GM21367 (cell line): ENCODE data around the gene UTP14C.
"Not testable (repeated sequence)": the region's sequence is repeated elsewhere in the genome, so short reads cannot be mapped to it uniquely, and the experiment has no call there.

ENCODE experiments used
- ATAC-seq: cut with Tn5 transposase; IDR thresholded peaks from one replicate; pipeline ENCODE4 v1.9.1; 2021; ENCODE audit not compliant: unreplicated experiment

UTP14C gene, protein sequence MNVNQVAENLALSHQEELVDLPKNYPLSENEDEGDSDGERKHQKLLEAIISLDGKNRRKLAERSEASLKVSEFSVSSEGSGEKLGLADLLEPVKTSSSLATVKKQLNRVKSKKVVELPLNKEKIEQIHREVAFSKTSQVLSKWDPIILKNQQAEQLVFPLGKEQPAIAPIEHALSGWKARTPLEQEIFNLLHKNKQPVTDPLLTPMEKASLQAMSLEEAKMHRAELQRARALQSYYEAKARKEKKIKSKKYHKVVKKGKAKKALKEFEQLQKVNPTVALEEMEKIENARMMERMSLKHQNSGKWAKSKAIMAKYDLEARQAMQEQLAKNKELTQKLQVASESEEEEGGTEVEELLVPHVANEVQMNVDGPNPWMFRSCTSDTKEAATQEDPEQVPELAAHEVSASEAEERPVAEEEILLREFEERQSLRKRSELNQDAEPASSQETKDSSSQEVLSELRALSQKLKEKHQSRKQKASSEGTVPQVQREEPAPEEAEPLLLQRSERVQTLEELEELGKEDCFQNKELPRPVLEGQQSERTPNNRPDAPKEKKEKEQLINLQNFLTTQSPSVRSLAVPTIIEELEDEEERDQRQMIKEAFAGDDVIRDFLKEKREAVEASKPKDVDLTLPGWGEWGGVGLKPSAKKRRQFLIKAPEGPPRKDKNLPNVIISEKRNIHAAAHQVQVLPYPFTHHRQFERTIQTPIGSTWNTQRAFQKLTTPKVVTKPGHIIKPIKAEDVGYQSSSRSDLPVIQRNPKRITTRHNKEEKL

DNA sequence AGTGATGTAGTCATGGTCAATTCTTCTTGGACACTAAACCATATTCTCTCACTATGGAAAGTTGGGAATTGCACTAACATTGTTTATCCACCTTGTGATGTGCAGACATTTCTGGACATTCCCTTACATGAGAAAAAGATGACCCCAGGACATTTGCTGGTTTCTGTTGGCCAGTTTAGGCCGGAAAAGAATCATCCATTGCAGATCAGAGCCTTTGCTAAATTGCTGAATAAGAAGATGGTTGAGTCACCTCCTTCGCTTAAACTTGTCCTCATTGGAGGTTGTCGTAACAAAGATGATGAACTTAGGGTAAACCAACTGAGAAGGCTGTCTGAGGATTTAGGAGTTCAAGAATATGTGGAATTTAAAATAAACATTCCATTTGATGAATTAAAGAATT is at the start of gene UTP14C:
TSS of gene UTP14C (plus strand) at position 211 of the 400 bp plus-strand sequence. CDS start 4,114 bp downstream, outside the sequence.
- no peak for ATAC-seq

DNA sequence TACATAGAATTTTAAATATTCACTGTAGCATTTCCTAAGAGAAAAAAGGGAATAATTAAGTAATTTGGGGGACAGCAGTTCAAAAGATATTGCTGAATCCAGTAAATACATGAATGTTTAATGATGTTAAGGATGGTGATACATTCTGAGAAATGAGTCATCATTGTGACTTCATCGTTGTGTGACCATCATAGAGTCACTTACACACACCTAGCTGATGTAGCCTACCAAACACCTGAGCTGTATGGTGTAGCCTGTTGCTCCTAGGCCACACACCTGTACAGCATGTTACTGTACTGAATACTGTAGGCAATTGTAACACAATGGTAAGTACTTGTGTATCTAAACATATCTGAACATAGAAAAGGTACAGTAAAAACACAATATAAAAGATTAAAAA is 48.1 kb upstream of the UTP14C start:
- no peak for ATAC-seq

DNA sequence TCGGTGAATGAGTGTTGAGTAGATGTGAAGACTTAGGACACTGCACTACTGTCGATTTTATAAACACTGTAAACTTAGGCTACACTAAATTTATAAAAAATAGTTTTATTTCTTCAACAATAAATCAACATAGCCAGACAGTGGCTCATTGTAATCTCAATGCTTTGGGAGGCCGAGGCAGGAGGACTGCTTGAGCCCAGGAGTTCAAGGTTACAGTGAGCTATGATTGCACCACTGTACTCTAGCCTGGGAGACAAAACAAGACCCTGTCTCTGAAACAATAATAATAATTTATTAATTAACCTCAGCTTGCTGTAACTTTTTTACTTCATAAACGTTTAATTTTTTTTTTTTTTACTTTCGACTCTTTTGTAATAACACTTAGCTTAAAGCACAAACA is 47.6 kb upstream of the UTP14C start:
- ATAC-seq: no peak

DNA sequence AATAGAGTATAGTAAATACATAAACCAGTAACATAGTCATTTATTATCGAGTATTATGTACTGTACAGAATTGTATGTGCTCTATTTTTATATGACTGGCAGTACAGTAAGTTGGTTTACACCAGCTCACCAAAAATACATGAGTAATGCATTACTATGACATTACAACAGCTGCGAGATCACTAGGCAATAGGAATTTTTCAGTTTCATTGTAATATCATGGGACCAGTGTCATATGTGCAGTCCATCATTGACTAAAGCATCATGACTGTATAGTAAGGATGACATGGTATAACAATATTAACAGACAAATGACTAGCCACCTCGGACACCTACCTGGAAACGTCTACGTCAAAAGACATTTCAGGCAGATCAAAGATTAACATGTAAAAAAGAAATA is 46.9 kb upstream of the UTP14C start:
- no peak for ATAC-seq

DNA sequence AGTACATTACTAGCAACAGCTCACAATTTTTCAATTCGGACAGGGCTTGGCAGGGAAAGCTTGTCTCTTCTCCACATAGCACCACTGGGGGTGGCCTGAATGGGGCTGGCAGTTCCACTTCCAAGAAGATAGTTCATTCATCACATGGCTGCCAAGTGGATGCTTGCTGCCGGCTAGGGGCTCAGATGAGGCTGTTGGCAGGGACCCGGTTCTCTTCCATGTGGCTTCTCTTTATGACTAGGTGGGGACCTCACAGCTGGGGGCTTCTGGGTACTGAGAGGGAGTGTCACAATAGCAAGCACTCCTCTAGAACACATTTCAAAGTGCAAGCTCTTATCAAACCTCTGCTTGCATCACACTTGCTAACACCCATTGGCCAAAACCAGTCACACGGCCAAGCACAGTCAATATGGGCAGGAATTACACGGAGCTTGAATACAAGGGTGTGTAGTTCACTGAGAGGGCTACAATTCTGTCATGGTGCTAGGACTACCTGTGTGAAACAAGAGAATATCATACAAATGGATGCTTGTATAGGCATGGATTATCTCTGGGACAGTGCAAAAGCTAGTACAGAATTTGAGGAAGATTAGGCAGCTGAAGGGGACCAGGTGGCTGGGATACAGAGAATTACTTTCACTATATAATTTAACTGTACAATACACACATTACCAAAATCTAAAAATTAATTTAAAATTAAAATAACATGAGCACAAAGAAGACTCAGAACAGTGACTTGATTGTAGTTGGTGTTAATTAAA is 45.5 kb upstream of the UTP14C start:
- ATAC-seq: no peak

DNA sequence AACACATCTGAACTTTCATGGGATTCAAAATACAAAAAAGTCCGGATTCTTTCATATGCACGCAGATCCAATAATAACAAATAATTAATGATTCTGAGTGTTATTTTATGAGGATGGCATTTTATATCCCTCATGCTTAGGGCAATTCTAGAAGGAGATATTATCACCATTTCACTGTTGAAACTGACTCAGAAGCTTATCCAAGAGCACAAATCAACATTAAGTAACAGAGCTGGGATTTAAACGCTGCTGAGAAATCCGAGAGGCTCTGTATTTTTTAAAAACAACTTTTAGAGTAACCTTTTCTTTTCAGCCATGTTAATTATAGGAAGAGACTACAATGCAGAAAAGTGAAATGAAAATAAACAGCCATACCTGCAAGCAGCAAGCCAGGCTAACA is 43.6 kb upstream of the UTP14C start:
- no peak for ATAC-seq

DNA sequence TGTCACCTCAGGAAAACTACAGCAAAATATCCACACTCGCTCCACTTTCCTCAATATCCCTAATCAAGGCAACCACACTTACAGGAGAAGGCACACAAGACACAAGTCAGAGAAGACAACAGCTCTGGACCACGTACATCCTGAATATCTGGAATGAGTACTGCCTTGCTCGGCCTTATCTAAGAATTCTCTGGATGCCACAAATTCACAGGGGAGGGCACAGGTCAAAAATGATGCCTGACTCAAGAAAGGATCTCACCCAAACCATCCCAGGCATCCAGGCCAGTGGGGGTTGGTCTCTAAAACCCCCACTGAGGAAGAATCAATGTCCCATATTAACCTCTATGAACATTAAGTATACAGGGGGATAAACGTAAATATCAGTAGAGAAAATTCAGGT is 43.1 kb upstream of the UTP14C start:
- no peak for ATAC-seq

DNA sequence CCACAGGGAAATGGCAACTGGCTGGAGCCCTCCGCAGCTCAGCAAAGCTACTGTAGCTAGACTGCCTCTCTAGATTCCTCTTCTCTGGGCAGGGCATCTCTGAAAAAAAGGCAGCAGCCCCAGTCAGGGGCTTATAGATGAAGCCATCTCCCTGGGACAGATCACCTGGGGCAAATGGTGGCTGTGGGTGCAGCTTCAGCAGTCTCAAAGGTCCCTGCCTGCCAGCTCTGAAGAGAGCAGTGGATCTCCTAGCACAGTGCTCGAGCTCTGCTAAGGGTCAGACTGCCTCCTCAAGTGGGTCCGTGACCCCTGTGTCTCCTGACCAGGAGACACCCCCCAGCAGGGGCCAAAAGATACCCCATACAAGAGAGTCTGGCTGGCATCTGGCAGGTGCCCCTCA is 41.2 kb upstream of the UTP14C start:
- ATAC-seq: not testable (repeated sequence)

DNA sequence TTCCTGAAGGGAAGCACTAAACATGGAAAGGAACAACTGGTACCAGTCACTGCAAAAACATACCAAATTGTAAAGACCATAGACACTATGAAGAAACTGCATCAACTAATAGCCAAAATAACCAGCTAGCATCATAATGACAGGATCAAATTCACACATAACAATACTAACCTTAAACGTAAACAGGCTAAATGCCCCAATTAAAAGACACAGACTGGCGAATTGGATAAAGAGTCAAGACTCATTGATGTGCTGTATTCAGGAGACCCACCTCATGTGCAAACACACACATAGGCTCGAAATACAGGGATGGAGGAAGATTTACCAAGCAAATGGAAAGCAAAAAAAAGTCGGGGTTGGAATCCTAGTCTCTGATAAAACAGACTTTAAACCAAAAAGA is 39.6 kb upstream of the UTP14C start:
- not testable (repeated sequence) for ATAC-seq

DNA sequence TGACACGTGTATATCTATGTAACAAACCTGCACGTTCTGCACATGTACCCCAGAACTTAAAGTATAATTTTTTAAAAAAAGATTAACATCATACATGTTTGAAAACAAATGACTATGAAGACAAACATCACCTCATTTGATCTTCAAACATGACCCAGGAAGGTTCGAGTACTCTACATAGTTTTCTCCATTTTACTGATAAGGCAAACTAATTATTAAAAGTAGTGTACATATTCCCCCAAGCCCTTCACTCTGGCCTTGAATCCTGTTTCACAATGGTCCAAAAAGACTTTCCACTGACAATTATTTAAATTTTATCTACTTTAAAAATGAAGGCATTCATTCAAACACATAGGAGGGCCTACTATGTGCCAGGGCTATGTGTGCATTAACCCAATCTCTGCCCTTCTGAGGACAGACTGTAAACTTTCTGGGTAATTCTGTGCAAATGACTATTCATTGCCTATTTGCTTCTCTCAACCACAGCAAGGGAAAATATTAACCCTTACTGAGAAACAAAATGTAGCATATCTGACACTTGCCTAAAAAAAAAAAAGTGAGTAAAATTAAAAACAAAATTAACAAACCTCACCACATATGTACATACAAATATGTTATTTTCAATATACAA is 35.4 kb upstream of the UTP14C start:
- ATAC-seq: no peak

DNA sequence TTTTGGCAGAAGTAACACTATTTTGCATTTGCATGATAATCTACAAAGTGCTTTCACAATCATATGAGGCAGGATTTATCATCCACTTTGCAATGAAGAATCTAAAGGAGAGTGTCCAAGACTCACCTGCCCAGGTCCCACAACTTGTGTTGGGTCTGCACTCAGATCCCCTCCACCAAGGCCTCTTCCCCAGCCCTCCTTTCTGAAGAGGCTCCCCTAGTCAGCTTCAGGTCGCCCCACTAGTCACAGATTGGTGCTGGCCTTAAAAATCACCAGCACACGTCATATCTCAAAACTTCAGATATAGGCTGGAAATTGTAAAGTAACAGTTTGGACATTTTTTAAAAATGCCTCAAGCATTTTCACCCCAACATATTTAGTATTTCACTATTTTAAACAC is 30.8 kb upstream of the UTP14C start:
- ATAC-seq: no peak

DNA sequence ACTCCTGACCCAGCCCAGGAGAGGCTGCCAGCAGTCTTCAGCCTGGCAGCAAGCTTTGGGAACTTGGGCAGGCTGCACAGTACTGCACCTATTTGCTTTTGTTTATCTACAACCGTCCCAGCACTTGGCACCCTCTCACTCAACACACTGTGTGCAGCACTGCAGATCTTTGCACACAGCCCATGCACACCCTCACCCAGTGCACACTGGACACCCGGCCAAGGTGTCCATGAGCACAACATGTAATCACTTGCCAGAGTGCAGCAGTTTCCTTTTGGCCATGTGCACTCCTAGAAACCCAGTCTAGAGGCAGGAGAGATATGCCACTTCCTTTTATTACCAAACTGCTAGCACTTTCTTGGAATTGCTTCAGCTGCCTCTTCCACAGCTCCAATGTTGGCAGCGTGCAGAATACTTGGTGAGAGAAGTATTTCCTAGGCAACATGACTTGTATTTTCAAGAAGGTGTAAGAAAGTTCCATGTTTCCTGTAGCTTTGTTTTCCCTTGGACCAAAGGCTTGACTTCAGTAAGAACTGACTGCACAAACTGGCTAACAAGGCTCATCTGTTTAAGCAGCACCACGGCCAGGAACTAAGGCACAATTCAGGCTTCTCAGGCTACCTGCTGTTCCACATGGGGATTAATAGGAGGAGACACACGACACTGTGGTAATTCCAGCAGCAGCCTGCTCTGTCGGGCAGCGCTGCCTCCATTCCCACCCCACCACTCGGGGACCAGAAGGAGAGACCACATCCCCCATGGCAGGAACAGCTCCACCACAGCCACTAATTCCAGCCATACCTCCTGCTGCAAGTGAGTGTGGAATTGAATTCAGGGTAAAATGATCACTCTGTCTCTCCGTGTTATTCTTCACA is 28.6 kb upstream of the UTP14C start:
- ATAC-seq: no peak

DNA sequence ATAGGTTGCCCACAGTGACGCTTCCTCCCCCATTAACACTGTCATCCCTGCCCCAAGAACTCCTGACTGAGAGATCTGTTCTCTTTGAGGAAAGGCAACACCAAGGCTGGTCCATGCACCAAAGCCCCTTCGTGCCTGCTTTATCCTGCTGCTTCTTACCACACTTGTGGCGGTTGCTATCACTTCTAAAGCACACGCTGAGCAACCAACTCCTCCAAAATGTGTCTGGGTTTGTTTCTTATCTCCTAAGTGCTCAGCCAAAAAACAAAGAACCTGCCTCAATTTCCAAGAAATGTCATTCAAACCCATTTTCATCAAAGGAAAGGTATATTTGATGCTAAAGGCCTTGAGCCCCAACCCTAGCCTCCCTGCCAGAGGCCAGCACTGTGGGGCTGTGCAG is 27.9 kb upstream of the UTP14C start:
- no peak for ATAC-seq

DNA sequence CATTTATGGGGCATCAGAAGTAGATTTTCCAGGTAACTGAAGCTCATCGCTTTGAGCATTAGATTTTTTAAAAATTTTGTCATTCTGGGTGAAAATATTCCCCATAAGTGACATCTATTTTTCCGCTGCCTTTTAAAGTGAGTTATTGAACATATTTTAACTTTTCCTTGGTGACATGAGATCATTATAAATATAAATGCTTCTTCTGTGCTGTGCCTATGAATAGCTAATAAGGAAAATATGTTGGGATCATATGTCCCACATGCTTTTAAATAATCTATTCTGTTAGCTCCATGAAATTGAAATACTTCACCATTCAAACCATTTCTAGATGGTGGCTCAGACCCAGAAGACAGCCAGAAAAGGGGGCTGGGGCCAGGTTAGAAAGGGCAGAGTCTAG is 27.3 kb upstream of the UTP14C start:
- no peak for ATAC-seq

DNA sequence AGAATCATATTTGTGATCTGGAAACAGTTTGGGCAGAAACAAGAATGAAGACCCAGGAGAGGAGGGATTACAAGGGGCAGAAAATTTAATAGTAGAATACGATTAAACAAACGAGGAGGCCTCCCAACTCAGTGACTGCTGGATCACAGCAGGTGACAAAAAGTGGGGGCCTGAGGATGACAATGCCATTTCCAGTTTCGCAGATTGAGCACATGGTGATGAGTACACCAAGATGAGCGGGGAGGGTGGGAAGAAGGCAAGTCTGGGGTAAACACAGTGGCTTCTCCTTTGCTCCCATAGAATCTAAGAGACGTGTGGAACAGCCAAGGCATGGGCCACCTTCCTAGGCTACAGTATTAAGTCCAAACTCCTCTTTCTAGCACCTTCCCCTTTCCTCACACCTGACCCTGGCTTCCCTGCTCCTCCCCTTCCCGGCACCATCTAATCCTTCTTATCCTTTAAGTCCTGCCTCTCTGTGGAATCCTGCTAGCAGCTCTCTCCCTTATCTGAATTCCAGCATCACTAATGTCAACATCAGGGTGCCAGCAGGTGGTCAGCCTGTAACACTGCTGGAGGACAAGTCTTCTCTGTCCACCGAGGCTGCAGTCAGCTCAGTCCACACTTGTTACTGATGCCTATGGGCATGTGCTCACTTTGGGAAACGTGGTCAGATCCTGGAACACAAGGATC is 26.7 kb upstream of the UTP14C start:
- ATAC-seq: no peak

DNA sequence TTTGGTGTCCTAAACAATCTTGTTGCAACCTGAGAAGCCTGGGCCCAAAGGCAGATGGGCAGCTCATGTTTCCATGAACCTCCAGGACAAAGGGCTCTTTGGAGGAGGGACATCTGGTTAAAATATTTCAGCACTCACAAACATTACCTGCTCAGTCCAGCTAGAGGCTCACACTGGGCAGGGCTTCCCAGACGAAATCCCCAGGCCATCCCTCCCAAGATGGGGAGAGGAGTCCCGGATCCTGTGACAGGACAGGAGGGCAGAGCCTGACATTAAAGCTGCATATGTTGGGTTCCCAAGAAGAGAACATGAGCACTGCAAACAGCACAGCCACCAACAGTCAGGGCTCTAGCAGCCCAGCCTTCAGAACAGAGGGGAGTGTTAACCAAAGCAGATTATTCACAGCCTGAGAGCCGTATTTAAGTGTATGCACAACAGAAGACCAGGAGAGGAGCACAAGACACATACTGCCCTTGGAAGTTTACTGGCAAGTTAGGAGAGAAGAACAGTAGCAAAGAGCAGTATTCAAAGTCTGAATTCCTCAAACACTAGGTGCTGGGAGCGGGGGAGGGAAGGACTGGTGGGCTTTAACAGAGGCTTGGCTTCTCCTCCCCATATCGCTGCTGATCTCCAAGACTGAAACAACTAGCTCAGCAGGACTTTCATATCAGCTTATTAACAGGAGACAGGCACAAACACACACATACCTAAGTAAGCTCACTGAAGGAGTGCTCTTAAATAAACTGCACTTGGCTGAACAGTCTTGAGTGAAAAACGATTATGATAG is 25.6 kb upstream of the UTP14C start:
- ATAC-seq: no peak

DNA sequence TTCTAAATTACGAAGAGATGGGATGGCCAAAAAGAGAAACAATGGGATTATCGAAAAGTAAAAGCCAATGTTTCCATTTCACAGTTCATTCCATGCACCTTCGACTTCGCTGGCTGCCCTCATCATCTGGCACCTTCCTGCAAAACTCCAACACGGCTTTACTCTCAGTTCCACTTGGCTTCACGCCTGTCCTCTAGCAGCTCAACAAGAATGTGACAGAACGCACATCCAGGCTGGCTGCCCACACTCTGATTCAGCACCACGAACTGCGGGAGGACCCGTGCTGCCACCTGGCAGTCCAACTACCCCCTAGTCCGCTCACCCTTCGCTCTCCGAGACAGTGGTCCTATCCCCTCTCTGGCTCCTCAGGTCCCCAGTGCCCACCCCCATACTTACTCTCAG is 25.0 kb upstream of the UTP14C start:
- ATAC-seq: no peak

DNA sequence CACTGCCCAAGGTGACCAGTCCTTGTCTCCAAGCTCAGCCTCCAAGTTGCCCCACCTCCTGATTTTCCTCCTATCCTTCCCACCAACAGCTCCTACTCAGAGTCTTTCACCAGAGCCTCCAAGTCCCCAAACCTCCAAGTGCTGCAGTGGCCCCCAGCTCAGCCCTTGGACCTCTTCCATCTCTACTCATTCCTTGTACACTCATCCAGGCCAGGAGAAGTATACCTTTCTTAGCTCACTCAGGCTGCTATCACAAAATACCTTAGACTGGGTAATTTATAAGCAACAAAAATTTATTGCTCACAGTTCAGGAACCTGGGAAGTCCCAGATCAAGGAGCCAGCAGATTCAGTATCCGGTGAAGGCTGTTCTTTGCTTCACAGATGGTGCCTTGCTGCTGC is 24.6 kb upstream of the UTP14C start:
- ATAC-seq: no peak
